Stimulated activated CD8-positive, alpha-beta memory T cell treated with anti-CD3 and anti-CD28 coated beads, Interleukin-4, amount 100 ng/mL, for 48 hours (primary cell): ENCODE results near the gene LZTS2.
"Not testable (repeated sequence)": the region's sequence is repeated elsewhere in the genome, so short reads cannot be mapped to it uniquely, and the experiment has no call there.

Experiments used
- DNase-seq: peaks from one replicate; pipeline ENCODE4 v3.0.0-alpha.2; 2020

LZTS2 gene

DNA sequence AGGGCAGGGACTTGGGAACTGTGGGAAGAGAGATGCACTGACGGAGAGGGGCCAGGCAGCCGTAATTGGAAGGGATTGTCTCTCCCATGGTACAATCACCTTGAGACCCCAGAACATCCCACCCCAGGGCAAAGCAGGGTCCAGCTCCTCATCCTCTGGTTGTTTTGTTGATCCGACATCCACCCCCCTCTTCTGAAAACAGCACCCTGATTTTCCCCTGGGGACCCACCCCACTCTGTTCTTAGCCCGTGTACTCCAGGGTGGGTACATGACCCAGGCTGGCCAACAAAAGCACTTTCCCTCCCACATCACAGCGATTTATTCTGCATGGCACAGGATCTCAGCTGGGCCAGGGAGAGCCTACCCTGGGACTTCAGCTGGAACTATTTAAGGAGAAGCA is 17.2 kb downstream of the LZTS2 start:
- no peak for DNase-seq

DNA sequence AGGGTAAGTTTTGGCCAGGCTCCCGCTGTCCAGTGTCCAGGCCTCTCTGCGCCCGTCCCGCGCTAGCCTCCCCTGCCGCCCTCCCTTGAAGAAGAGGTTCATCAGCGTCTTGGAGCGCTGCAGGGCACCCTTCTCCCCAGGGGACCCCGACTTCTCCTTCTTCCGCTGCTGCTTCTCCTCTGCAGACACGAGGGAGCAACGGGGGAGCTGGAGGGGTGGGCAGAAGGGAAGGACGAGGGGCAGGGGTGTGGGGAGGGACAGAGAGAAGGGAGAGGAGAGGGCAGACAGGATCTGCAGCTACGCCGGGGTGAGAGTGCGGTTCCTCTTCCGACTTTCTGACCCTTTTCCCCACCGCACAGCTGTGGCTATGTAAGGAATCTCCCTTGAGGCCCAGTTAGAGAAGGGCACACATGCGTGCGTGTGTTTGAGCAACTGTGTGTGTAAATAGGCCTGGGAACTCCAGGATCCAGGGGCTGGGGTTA is 18.6 kb downstream of the LZTS2 start:
- DNase-seq: no peak

DNA sequence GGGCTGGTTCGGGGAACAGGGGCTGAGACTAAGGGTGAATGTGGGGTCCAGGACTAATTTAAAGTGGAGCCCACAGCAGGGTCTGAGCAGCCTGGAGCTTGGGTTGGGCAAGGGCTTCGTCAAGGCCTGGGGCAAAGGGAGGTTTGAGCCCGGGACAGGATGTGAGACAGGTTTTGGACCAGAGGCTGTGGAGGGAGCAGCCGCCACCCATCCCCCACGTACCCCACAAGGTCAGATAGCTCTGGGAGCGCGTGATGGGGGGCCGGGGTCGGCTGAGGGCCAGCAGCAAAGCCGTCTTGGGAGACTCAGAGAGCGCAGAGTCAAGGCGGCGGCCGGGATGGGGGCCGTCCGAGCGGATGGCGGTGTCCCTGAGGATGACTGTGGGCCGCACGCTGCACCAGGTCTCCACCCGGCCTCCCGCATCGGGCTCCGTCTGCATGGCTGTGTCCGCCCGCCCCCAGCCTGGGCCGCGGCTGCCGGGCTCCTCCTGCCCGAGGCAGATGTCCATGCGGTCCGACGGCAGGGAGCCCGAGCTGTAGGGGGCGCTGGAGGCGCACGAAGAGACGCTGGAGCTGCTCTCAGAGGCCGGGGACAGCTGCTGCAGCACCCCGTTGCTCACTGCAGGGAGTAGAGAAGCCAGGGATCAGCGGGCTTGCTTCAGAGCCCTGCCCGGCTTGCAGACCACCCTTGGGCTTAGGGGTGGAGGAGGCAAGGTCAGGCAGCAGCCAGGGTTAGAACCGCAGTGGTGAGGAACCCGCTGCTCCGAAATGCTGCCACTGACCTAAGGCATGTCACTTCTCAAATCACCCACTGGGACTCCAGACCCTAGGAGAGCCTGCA is 19.2 kb downstream of the LZTS2 start:
- peak; percentile 93 for DNase-seq

DNA sequence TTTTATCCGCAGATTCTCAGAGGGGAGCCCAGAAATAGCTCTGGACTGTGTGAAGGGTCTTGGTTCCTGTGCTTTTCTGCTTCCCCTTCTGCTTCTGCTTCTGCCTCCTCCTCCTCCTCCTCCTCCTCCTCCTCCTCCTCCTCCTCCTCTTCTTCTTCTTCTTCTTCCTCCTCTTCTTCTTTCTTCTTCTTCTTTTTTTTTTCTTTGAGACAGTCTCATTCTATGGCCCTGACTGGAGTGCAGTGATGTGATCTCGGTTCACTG is 19.8 kb downstream of the LZTS2 start:
- no peak for DNase-seq

DNA sequence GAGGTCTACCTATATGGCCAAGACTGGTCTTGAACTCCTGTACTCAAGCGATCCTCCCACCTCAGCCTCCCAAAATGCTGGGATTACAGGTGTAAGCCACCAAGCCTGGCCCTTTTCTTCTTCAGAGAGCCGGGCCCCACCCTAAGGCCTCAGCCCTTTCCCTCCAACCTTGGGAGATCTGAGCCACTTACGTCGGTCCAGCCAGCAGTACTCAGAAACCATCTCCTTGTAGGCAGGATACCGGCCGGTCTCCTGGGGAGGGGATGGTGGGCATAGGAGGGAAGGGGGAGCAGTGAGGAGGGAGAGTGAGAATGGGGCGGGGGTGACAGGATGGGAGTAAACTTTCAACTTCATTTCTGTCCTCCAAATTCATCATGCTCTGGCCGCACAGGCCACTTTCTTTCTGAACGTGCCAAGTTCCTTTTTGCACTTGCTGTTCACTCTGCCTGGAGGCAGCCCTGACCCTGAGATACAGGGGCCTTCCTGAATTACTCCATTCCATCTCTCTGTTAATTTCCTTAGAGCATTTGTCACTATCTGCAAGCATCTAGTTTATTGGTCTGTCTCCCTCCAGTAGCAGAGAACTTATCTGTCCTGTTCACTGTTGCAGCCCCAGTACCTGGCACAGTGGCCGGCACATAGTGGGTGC is 20.9 kb downstream of the LZTS2 start:
- DNase-seq: no peak

DNA sequence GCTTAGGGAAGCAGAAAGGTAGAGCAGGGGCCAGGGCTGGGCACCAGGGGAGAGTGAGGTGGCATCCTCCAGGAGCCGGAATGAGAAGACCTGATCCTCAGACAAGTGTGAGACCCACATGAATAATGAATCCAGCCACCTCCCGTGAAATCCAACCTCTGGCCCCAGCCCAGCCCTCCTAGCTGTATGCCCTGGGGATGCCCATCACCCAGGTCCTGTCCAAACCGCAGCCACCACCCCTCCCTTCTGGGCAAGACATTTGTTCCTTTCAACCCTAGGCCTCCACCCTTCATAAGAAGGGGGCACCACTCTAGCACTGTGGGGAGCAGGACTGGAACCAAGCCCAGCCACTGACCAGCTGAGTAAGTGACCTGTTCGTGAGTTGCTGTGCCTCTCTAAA is 21.6 kb downstream of the LZTS2 start:
- no peak for DNase-seq

DNA sequence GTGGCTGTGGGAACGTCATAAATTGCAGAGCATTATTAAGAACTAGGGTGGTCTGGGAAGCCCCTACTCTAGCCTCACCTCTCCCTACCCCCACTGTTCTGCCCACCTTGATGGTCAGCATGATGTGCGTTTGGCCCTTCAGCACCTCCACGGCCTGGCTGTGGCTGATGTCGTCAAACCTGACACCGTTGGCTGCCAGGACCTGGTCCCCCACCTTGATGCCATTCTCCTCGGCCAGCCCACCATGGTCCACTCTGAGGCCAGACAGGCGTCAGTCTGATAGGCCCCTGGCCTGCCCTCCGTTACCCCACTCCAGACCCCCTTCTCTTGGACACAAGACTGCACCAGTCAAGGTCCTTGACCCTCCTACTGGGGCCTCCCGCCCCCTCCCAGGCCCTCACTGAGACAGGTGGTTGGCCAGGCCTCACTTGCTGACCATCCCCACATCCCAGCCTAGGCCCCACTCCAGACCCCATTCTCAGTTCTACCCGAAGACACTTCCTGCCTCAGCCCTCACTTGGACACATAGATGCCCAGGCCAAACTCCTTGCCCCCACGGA is 22.2 kb downstream of the LZTS2 start:
- DNase-seq: no peak

DNA sequence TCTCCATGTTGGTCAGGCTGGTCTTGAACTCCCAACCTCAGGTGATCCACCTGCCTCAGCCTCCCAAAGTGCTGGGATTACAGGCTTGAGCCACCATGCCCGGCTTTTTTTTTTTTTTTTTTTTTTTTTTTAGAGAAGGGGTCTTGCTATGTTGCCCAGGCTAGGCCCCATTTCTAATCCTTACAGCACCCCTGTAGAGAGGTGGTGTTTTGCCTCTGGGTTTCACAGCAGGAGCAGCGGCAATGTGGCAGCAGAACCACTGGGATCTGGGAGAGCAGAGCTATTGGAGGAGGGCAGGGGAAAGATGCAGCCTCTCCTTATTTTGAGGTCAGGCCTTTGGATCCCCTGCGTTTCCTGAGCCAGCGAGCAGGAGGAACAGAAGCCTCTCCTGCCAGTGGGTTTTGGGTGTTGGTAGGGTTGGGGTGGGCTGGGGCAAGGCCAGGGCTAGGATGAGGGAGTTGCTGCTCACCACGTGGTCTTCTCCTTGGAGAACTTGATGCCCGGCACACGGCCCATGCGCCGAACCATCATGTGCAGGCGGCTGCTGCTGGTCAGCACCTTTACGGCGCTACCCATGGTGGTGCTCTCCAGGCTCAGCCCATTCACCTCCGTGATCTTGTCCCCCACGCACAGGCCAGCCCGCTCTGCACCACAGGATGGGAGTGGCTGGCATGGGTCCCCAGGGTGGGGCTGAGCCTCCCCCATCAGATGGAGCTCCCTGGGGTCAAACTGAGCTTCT is 23.5 kb downstream of the LZTS2 start:
- DNase-seq: no peak

DNA sequence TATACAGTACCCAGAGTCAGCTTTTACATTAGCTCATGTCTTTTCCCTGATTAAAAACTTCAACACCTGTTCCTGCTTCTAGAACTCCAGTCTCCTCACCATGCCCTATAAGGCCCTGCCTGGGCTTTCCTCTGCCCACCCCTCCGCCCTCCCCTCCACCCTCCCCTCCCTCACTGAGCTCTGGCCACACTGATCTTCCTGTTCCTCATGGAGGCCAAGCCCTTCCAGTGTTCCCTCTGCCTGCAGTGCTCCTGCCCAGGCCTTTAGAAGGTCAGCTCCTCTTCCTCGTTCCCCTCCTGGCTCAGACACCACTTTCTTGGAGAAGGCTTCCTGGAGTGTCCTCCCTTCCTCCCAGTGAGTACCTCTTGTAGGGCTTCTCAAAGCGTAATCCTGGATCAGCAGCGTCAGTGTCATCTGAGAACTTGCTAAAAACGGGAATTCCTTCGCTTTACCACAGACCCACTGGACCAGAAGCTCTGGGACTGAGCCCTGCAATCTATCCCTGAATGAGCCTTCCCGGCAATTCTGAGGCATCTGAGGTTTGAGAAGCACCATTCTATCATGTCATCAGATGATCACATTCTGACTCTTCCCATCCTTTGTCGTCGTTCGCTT is 27.6 kb downstream of the LZTS2 start:
- no peak for DNase-seq

DNA sequence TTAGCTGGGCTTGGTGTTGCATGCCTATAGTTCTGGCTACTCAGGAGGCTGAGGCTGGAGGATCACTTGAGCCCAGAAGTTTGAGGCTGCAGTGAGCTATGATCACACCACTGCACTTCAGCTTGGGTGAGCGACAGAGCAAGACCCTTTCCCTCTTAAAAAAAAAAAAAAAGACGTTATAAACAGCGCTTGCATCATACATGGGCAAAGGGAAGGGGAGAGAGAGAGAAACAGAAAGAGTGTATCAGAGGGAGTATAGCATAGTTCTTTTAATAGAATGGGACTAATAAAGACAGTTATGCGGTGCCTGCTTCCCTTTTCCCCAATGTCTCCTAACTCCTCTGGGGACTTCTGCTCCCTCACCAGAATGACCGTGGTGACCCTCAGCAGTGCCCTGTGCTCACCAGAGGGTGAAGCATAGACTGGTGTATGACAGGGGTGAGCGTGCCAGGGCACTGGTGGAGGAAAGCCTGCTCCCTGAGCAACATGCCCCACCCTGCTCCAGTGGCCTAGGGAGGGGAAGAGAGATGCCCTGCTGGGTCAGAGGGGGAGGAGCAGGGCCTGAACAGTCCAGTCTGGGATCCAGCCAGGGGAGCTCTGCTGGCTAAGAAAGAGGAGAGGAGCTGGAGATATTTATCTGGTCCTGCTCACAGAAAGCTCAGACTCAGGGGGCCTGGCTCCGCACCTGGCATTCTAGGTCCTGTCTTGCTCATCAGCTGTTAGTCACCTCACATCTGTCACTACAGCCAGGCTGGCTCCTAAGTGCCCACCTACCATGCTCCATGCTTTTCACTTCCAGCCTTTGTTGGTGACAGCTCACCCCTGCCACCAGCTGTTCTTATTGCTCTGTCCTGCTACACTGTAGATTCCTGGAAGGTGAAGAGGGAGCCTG is 29.1 kb downstream of the LZTS2 start:
- no peak for DNase-seq

DNA sequence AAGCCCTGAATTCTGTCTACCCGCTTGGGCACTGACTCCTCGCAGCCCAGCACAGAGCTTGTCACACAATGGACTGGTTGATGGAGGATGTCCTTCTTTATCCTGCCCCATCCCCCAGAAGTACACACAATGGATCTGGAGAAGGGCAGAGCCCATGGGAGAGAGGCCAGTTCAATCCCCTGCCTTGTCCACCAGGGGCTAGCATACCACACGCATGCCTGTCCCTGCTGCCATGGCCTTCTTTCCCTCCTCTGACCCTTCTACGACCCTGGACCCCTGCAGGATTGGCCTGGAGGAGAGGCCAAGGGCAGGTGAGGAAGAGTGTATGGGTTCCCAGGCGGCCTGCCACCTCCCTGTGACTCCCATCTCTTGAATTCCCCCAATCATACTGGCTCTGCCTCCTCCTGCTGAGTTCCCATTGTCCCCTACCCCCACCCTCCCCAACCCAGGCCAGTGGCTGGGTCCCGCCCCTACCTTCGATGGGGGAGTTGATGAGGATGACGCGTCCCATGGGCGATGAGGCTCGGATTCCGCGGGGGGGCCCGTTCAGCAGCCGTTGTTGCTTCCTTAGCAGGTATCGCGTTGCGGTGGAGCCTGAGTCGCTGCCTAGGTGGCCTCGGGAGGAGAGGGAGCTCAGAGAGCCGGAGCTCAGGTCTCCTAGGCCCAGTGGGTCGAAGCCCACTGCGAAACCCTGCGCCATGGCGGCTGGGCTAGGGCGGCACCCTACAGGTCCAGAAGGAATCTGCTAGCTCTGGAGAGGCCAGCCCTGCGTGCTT is 30.1 kb downstream of the LZTS2 start:
- DNase-seq: no peak

DNA sequence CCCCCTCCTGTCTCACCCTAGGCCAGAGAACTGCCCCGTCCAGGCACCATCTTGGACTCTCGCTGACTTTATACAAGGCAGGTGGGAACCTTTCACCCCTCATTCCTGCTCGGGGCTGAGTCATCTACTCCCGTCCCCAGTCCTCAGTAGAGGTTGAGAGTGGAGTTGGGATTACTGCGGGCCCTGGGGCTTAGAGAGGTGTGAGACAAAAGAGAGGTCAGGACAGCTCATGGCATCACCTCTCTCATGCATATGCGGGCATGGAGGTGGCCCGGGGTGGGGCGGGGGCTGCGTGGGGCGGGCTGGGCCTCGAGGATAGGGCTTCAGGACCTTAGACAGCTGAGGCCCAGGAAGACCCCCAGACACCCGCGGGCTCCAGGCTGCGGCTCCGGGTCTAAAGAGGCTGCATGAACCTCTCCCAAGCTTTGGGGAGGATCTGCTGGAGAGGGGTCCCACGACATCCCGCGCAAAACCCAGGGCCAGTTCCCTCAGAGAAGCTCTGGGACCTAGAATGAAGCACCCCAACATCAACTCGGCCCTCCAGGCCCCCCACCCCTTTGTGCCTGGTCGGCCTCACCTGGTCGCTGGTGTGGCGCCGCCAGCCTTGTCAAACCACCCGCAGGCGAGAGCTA is 31.0 kb downstream of the LZTS2 start:
- no peak for DNase-seq

DNA sequence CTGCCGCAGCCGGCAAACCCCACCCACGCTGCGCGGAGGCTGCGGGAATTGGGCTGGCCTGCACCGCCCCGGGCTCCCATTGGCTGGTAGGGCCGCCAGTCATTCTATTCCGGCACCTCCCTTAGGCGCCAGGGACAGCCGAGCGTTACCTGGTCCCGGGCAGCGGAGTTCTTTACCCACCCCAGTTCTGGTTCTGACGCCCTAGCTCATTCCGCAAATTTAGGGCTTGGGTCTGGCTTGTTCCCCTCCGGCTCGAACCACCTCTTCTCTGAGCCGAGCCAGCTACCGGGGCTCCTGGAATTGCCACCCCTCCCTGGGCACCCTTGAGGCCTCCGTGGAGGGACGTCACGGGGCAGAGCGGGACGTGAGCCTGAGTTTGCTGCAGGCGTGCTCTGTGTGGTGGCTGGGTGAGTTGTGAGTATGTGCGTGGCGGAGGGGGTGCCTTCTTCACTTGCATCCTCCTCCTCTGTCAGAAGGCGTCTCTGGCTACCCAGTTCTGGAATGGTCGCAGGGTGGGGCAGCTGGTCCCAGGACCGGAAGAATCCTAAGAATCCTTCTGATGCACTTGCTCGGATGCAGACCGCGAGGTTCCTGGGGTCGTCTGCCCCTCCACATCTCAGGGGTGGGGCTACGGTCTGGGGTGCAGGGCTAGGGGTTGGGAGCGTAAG is 31.7 kb downstream of the LZTS2 start, which contains the start of the genes PDZD7 and SFXN3:
Gene PDZD7, minus strand, starts transcription at position 2 of the 668 bp plus-strand sequence. CDS start 910 bp downstream, outside the sequence.
Gene SFXN3, plus strand, starts transcription at position 107 of the 668 bp plus-strand sequence. CDS start 3,461 bp downstream, outside the sequence.
- peak; percentile 99 for DNase-seq

DNA sequence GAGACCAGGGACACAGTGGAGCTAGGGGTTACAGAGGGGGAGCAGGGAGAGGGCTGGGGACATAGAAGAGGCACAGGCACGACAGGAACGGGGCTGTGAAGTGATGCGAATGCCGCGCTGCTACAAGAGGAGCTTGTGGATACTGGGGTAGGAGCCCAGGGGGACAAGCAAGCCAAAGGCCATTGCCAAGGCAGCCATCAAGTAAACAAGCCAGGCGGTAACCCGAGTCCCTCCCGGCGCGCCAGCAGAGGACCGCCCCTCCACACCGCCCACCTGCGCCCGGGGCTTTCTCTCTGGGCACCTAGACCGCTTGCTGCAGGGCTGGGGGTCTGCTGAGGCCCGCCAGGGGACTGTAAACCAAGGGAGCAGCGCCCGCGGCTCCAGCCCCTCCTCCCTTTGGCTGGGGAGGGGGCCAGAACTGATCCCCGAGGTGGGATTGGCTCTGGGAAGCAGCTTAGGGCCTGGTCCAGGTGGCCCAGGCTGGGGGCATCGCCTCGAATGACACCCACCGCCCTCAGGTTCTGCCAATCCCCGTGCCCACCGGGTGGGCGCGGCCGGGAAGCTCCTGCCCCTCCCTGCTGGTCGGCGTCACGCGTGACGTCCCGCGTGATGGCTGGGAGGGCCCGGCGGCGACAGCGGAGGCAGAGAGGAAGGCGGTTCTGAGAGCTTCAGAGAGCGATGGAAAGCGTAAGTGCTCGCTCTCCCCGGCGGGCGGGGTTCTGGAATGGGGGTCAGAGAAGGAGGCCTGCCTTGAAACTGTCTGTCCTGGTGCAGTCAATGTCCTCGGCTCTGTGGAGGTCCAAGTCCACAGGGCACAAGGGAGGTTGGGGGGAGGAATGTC is 32.4 kb downstream of the LZTS2 start:
- DNase-seq: peak; percentile 78

DNA sequence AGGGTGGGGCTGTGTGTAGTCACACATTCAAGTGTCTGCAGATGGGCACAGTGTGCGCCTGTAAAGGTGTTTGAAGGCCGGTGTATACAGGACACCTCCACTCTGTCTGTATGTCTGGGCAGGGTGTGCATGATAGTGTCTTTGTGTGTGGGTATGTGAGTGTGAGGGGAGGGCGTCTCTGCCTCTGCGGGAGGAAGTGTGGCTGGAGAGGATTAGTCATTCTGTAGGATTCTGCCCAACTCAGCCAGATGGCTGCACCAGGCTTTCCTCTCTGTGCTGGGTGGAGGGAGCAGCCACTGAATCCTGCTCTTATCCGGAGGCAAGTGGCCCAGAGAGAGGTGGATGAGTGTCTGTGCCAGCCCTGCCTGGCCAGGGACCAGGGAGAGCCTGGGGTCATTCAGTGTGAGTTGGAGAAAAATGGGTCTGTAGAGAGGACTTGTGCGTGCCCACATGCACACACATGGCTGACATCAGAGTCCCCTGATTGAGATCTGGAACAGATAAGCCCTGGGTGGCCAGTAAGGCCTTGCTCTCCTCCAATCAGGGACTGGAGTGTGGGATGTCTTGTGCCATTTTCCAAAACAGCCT is 33.1 kb downstream of the LZTS2 start:
- DNase-seq: peak; percentile 71

DNA sequence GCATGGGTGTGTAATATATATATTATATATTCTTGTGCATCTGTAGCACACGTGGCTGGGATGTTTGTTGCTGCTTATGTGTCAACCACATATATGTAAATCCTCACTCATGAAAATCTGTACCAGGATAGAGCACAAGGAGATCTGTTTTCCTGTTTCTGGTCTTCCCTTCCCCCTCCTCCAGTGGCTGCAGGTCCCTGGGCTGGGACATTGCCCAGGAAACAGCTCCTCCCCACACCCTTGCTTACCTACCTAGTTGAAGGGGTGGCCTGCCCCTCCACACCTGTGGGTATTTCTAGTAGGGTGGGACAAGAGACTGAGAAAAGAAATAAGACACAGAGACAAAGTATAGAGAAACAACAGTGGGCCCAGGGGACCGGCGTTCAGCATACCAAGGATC is 33.7 kb downstream of the LZTS2 start:
- no peak for DNase-seq

DNA sequence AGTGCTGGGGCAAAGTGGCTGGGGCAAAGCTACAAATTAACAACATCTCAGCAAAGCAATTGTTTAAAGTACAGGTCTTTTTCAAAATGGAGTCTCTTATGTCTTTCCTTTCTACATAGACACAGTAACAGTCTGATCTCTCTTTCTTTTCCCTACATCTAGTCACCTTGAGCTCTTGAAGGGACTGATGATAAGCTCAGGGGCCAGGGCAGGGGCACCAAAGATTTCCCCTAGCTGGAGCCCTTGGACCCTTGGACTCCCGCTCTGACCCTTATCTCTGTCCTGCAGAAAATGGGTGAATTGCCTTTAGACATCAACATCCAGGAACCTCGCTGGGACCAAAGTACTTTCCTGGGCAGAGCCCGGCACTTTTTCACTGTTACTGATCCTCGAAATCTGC is 34.8 kb downstream of the LZTS2 start:
- not testable (repeated sequence) for DNase-seq

DNA sequence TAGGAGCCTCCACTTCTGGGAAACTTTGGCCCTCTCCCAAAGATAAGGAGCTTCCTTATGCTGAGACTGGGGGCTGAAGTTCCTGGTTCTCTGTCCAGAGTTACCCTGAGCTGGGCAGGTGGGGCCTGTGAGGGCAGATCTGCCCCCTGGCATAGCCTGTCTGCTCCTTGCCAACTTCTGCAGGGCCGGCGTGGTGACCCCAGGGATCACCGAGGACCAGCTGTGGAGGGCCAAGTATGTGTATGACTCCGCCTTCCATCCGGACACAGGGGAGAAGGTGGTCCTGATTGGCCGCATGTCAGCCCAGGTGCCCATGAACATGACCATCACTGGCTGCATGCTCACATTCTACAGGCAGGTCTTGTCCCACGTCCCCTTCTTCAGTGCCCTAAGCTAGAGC is 35.7 kb downstream of the LZTS2 start:
- no peak for DNase-seq
